ENCODE measurements around the gene RAB3B. TPM values are rescaled to one million over a fixed set of nuclear protein-coding genes. Genes with fewer than 3 reads are reported as not detected.
A peak's percentile ranks its signal among the peaks of the same experiment; 100 is the strongest.

Gene RAB3B
- total and polyA plus RNA-seq, 9 of the 15 experiments (the other 6 are each of a cell fraction or from before 2014, with no cell fraction given): 0.07 to 0.47 (median 0.27) TPM

DNA sequence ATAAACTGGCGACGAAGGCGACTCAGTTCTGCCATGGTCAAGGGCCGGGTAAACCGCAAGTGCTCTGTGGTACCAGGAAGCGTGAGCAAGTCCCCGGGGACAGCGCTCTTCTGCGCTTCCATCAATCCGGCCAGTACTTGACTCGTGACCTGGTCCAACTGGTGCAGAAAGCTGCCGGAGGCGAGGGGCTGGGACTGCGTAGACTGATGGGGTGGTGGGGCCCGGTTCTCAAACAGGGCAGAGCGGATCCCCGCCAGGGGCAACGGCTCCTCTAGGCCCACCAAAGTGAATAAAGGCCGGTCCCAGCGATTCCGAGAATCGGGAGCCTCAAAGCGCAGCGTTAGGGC, 42.3 kb upstream of the RAB3B start:
- 0% methylated on average over 24 of the region's 24 CpGs for whole genome bisulfite sequencing (ENCODE audit: insufficient coverage, low coverage, missing lambda C conversion rate)
- Histone ChIP-seq H3K36me3 (ENCODE audit: control insufficient read depth, insufficient read depth, low read length) (peaks cover 34% of the 10 kb centered on the region), H3K9me3 (replicated peaks; ENCODE audit: control insufficient read depth, insufficient read depth, low read depth, low read length) (no peaks in the 10 kb centered on the region), H3K27ac (ENCODE audit: extremely low read depth, low read depth, low read length) (peak overlapping the region; percentile 88), H2AFZ (ENCODE audit: low read depth, low read length) (peak overlapping the region; percentile 93), H3K27me3 (ENCODE audit: control insufficient read depth in 2 of 2, insufficient read depth in 2 of 2, low read length in 2 of 2) (no peaks in the 10 kb centered on the region), H3K9ac (ENCODE audit: insufficient read depth in 1 of 2, low read depth in 2 of 2, low read length in 2 of 2) (peak overlapping the region; percentile 88 to 100), H4K20me1 (replicated peaks; ENCODE audit: control insufficient read depth, insufficient read depth, low read length) (peaks cover 17% of the 10 kb centered on the region), H3K9me1 (ENCODE audit: control insufficient read depth, insufficient read depth, low read length) (no peaks in the 10 kb centered on the region), H3K4me3 (peak overlapping the region; percentile 66), H3K79me2 (ENCODE audit: control insufficient read depth, insufficient read depth, low read length) (peaks cover 37% of the 10 kb centered on the region), H3K4me1 (replicated peaks in 1 of 2; ENCODE audit: control insufficient read depth in 2 of 2, insufficient read depth in 2 of 2, low read length in 2 of 2) (peaks cover 12 to 17% of the 10 kb centered on the region in 2 experiments; a peak in 4 of 5 replicates), H3K4me2 (ENCODE audit: insufficient read depth, low read length) (peak overlapping the region; percentile 94)
- CTCF ChIA-PET (ENCODE audit: low intra/inter-chr PET ratio): no interaction called here
- in situ Hi-C loops (cut with MboI): no loop called here
- no peak for FAIRE-seq
- peak; percentile 48 to 68 (median 54) for DNase-seq (ENCODE audit: extremely low read depth in 1 of 4, low spot score in 3 of 4)
- no TSS peak for BruUV-seq (replicated peaks)
- ATAC-seq: peak; percentile 75
- intact Hi-C loops (cut with micrococcal nuclease): loop anchor here (1.0 kb wide), 1 partner anchor 23 kb away; the partner anchor contains the start of gene TXNDC12
- POLR2A ChIA-PET: interaction anchor here (0.6 to 2.7 kb wide), 11 partner anchors 10 to 513 kb away, joined by 3 to 15 read pairs (median 5); no protein-coding TSS in a partner anchor
- no peak for TF ChIP-seq ZNF263 (CRISPR knock-in tag; IDR thresholded peaks at IDR 0.05; ENCODE audit: borderline replicate concordance)
- no peak for TF ChIP-seq WHSC1 (IDR thresholded peaks at IDR 0.05; ENCODE audit: low read length)
- no peak for TF ChIP-seq HDAC2 (IDR thresholded peaks at IDR 0.05)
- no peak for TF ChIP-seq SMAD1 (IDR thresholded peaks at IDR 0.05; ENCODE audit: low read depth, low read length, partially characterized antibody)
- peak; percentile 31; the same call in 1 of the 2 replicates for TF ChIP-seq CREB1 (IDR thresholded peaks at IDR 0.05)
- no peak for TF ChIP-seq CREB1 (CRISPR knock-in tag; IDR thresholded peaks at IDR 0.05)
- TF ChIP-seq, protein P1, sequence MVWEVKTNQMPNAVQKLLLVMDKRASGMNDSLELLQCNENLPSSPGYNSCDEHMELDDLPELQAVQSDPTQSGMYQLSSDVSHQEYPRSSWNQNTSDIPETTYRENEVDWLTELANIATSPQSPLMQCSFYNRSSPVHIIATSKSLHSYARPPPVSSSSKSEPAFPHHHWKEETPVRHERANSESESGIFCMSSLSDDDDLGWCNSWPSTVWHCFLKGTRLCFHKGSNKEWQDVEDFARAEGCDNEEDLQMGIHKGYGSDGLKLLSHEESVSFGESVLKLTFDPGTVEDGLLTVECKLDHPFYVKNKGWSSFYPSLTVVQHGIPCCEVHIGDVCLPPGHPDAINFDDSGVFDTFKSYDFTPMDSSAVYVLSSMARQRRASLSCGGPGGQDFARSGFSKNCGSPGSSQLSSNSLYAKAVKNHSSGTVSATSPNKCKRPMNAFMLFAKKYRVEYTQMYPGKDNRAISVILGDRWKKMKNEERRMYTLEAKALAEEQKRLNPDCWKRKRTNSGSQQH (CRISPR knock-in tag; IDR thresholded peaks at IDR 0.05): no peak
- TF ChIP-seq PCBP1 (IDR thresholded peaks at IDR 0.05; ENCODE audit: low read depth, low read length, poor library complexity, severe bottlenecking): no peak
- no peak for TF ChIP-seq RBM22 (IDR thresholded peaks at IDR 0.05; ENCODE audit: low read depth, low read length, poor library complexity, severe bottlenecking)
- TF ChIP-seq PRPF4 (IDR thresholded peaks at IDR 0.05; ENCODE audit: insufficient read depth, low read depth, low read length, poor library complexity, severe bottlenecking): no peak
- TF ChIP-seq ZNF134 (CRISPR knock-in tag; conservative IDR thresholded peaks at IDR 0.05): no peak
- TF ChIP-seq, protein P2, sequence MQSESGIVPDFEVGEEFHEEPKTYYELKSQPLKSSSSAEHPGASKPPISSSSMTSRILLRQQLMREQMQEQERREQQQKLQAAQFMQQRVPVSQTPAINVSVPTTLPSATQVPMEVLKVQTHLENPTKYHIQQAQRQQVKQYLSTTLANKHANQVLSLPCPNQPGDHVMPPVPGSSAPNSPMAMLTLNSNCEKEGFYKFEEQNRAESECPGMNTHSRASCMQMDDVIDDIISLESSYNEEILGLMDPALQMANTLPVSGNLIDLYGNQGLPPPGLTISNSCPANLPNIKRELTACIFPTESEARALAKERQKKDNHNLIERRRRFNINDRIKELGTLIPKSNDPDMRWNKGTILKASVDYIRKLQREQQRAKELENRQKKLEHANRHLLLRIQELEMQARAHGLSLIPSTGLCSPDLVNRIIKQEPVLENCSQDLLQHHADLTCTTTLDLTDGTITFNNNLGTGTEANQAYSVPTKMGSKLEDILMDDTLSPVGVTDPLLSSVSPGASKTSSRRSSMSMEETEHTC (IDR thresholded peaks at IDR 0.05): peak; percentile 61
- TF ChIP-seq SMARCB1 (IDR thresholded peaks at IDR 0.05; ENCODE audit: insufficient read length, low read depth): no peak
- TF ChIP-seq ZNF197 (CRISPR knock-in tag; IDR thresholded peaks at IDR 0.05; ENCODE audit: low read depth): no peak
- no peak for TF ChIP-seq ZNF133 (CRISPR knock-in tag; IDR thresholded peaks at IDR 0.05)
- TF ChIP-seq, protein P3, sequence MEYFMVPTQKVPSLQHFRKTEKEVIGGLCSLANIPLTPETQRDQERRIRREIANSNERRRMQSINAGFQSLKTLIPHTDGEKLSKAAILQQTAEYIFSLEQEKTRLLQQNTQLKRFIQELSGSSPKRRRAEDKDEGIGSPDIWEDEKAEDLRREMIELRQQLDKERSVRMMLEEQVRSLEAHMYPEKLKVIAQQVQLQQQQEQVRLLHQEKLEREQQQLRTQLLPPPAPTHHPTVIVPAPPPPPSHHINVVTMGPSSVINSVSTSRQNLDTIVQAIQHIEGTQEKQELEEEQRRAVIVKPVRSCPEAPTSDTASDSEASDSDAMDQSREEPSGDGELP (CRISPR knock-in tag; IDR thresholded peaks at IDR 0.05; ENCODE audit: borderline replicate concordance): no peak
- no peak for TF ChIP-seq YY1 (IDR thresholded peaks at IDR 0.05; ENCODE audit: borderline replicate concordance in 1 of 3, control insufficient read depth in 1 of 3, extremely low read depth in 1 of 3, insufficient read depth in 3 of 3, insufficient read length in 1 of 3, insufficient replicate concordance in 2 of 3, low read depth in 1 of 3, low read length in 2 of 3)
